AG04450 (cell line): ENCODE measurements around the gene ARFGEF2. TPM values are rescaled to one million over a fixed set of nuclear protein-coding genes. Genes with fewer than 3 reads are reported as not detected.

Experiments used
- CTCF ChIA-PET: fragments of 300-600, 350-600 bp; formaldehyde crosslinking; extraction: SDS; loops from one replicate; lab custom pipeline; 2022; ENCODE audit warnings: antibody characterized with exemption, inconsistent platforms; lab: Charles Lee
- POLR2A ChIA-PET: fragments of 350-600 bp; formaldehyde crosslinking; extraction: SDS; loops from one replicate; lab custom pipeline; 2021; ENCODE audit warnings: antibody characterized with exemption, inconsistent platforms; lab: Yijun Ruan, JAX
- DNase-seq: peaks from one replicate; pipeline ENCODE4 v3.0.0-alpha.2; 2011; ENCODE audit warnings: low read depth, low spot score
- H3K27ac ChIP-seq: one replicate; pipeline ENCODE4 v1.5.1; 2012; ENCODE audit warnings: low read depth, low read length, control low read depth
- H3K27me3 ChIP-seq: one replicate; pipeline ENCODE4 v1.6.0; 2012; ENCODE audit warnings: low read length; ENCODE audit not compliant: control insufficient read depth, insufficient read depth
- H3K4me3 ChIP-seq: 2 replicates; pipeline ENCODE4 v1.5.1; 2011; ENCODE audit warnings: mild to moderate bottlenecking, low read depth, low read length, control low read depth
- H3K9me3 ChIP-seq: 2 replicates; pipeline ENCODE4 v1.5.1; 2012; ENCODE audit warnings: low read length; ENCODE audit not compliant: control insufficient read depth, insufficient read depth
- CTCF ChIP-seq: IDR thresholded peaks from 2 replicates; pipeline ENCODE4 v1.5.1; 2011; ENCODE audit warnings: low read depth, low read length, control low read depth, inconsistent platforms
- polyA plus RNA-seq: library from polyadenylated mRNA; depleted of rRNA; stranded (reverse); fragments of >200 nt; gene quantifications from 2 replicates; pipeline ENCODE4 v1.2.3, GENCODE V29; 2011

ARFGEF2 gene
- polyA plus RNA-seq, 1 experiment: 22.3 TPM

GRCh38 chr20:49039854-49040253 lies 118.3 kb downstream of the ARFGEF2 start:
- H3K27ac ChIP-seq: no peak overlapping the region
- no peaks in the 10 kb centered on the region for H3K27me3 ChIP-seq
- H3K4me3 ChIP-seq: no peak overlapping the region
- no peaks in the 10 kb centered on the region for H3K9me3 ChIP-seq
- no peak for DNase-seq
- POLR2A ChIA-PET: no interaction called here
- no peak for TF ChIP-seq CTCF
- CTCF ChIA-PET: no interaction called here

- CTCF ChIA-PET: no interaction called here
- Histone ChIP-seq H3K27me3 (no peaks in the 10 kb centered on the region), H3K4me3 (no peak overlapping the region), H3K27ac (no peak overlapping the region), H3K9me3 (no peaks in the 10 kb centered on the region; the same call in 1 of the 2 replicates)
- TF ChIP-seq CTCF: no peak
- POLR2A ChIA-PET: no interaction called here
- DNase-seq: no peak
Measured at GRCh38 chr20:49043000-49043399, 121.5 kb downstream of the ARFGEF2 start.

GRCh38 chr20:49045440-49046086 lies 124.1 kb downstream of the ARFGEF2 start:
- CTCF ChIA-PET: interaction anchor here (2.3 kb wide), 1 partner anchor 172 kb away, joined by 6 read pairs; no protein-coding TSS in a partner anchor
- TF ChIP-seq CTCF: no peak
- no peak for DNase-seq
- POLR2A ChIA-PET: interaction anchor here (0.6 kb wide), 1 partner anchor 26 kb away, joined by 4 read pairs; no protein-coding TSS in a partner anchor
- peak overlapping the region; percentile 82 for H3K27ac ChIP-seq
- H3K9me3 ChIP-seq: no peaks in the 10 kb centered on the region; the same call in 1 of the 2 replicates
- peak overlapping the region; percentile 100 for H3K4me3 ChIP-seq
- H3K27me3 ChIP-seq: no peaks in the 10 kb centered on the region

- H3K27ac ChIP-seq: peak within 1 kb of the TSS; percentile 82
- peak; percentile 90 for DNase-seq
- H3K9me3 ChIP-seq: no peaks in the 10 kb centered on the region; the same call in 1 of the 2 replicates
- no peaks in the 10 kb centered on the region for H3K27me3 ChIP-seq
- ChIA-PET CTCF (interaction anchor here (2.3 kb wide), 1 partner anchor 171 kb away, joined by 6 read pairs; no protein-coding TSS in a partner anchor), POLR2A (interaction anchor here (0.6 to 0.9 kb wide), 3 partner anchors 26 to 173 kb away, joined by 3 to 4 read pairs (median 4); no protein-coding TSS in a partner anchor)
- TF ChIP-seq CTCF: 0 out of 2 replicates have a peak, but pooled peaks have one; percentile 5
- H3K4me3 ChIP-seq: peak within 1 kb of the TSS; percentile 100
Measured at GRCh38 chr20:49046087-49046900, 124.8 kb downstream of the ARFGEF2 start, which contains the start of gene CSE1L. Gene CSE1L, plus strand, starts transcription at chr20:49046312. Its CDS starts 12,152 bp downstream, at chr20:49058464.
